Adipocyte (in vitro differentiated cells): ENCODE results near the gene CHCHD10.

Experiments used
- DNase-seq: peaks from one replicate; pipeline ENCODE4 v3.0.0-alpha.2; 2015; ENCODE audit warnings: low read depth
- H3K27me3 ChIP-seq: replicated peaks from 2 replicates; pipeline ENCODE4 v1.7.0; 2013; ENCODE audit warnings: mild to moderate bottlenecking, low read length, moderate library complexity; ENCODE audit not compliant: control insufficient read depth, insufficient read depth
- H3K36me3 ChIP-seq: 2 replicates; pipeline ENCODE4 v1.7.0; 2013; ENCODE audit warnings: low read length, mild to moderate bottlenecking, moderate library complexity; ENCODE audit not compliant: control insufficient read depth, insufficient read depth, severe bottlenecking
- H3K4me1 ChIP-seq: 2 replicates; pipeline ENCODE4 v1.7.0; 2013; ENCODE audit warnings: mild to moderate bottlenecking, low read length, moderate library complexity; ENCODE audit not compliant: control insufficient read depth, insufficient read depth
- H3K4me3 ChIP-seq: 2 replicates; pipeline ENCODE4 v1.7.0; 2013; ENCODE audit warnings: mild to moderate bottlenecking, low read length, moderate library complexity
- H3K9ac ChIP-seq: 2 replicates; pipeline ENCODE4 v1.7.0; 2013; ENCODE audit warnings: mild to moderate bottlenecking, low read length, moderate library complexity
- H3K9me3 ChIP-seq: 2 replicates; pipeline ENCODE4 v1.7.0; 2013; ENCODE audit warnings: mild to moderate bottlenecking, low read length, moderate library complexity; ENCODE audit not compliant: control insufficient read depth

The CHCHD10 gene

GRCh38 chr22:23753385-23753784 is 14.4 kb downstream of the CHCHD10 start:
- Histone ChIP-seq H3K9me3 (no peaks in the 10 kb centered on the region), H3K4me3 (no peak overlapping the region), H3K36me3 (no peaks in the 10 kb centered on the region), H3K9ac (no peak overlapping the region), H3K4me1 (peaks cover 11% of the 10 kb centered on the region), H3K27me3 (no peaks in the 10 kb centered on the region)
- DNase-seq, result no peak

GRCh38 chr22:23752750-23753149 is 15.0 kb downstream of the CHCHD10 start:
- no peaks in the 10 kb centered on the region for H3K36me3 ChIP-seq
- H3K4me1 ChIP-seq, result peaks cover 11% of the 10 kb centered on the region
- no peak overlapping the region for H3K9ac ChIP-seq
- DNase-seq, result no peak
- no peak overlapping the region for H3K4me3 ChIP-seq
- no peaks in the 10 kb centered on the region for H3K27me3 ChIP-seq
- no peaks in the 10 kb centered on the region for H3K9me3 ChIP-seq

GRCh38 chr22:23752090-23752691 is 15.6 kb downstream of the CHCHD10 start:
- Histone ChIP-seq H3K4me1 (peaks cover 11% of the 10 kb centered on the region), H3K9me3 (no peaks in the 10 kb centered on the region), H3K36me3 (no peaks in the 10 kb centered on the region), H3K9ac (no peak overlapping the region), H3K27me3 (no peaks in the 10 kb centered on the region), H3K4me3 (no peak overlapping the region)
- DNase-seq, result no peak

- peak overlapping the region; percentile 90 for H3K9ac ChIP-seq
- H3K4me1 ChIP-seq, result peaks cover 11% of the 10 kb centered on the region
- H3K9me3 ChIP-seq, result no peaks in the 10 kb centered on the region
- no peaks in the 10 kb centered on the region for H3K36me3 ChIP-seq
- peak overlapping the region; percentile 87 for H3K4me3 ChIP-seq
- no peaks in the 10 kb centered on the region for H3K27me3 ChIP-seq
- DNase-seq, result no peak
Observed at GRCh38 chr22:23751441-23751996, 16.3 kb downstream of the CHCHD10 start.

- Histone ChIP-seq H3K27me3 (no peaks in the 10 kb centered on the region), H3K4me3 (peak within 1 kb of the TSS; percentile 90), H3K4me1 (peaks cover 11% of the 10 kb centered on the region), H3K9ac (peak within 1 kb of the TSS; percentile 90), H3K9me3 (no peaks in the 10 kb centered on the region), H3K36me3 (no peaks in the 10 kb centered on the region)
- DNase-seq, result peak; percentile 92
Observed at GRCh38 chr22:23750714-23751440, 16.9 kb downstream of the CHCHD10 start, which contains the start of gene ZNF70. Gene ZNF70 (minus strand): TSS chr22:23751112. CDS start chr22:23745140, 5,972 bp downstream.

- H3K36me3 ChIP-seq, result no peaks in the 10 kb centered on the region
- H3K4me1 ChIP-seq, result peaks cover 11% of the 10 kb centered on the region
- DNase-seq, result no peak
- peak overlapping the region; percentile 90 for H3K4me3 ChIP-seq
- H3K9me3 ChIP-seq, result no peaks in the 10 kb centered on the region
- H3K27me3 ChIP-seq, result no peaks in the 10 kb centered on the region
- H3K9ac ChIP-seq, result peak overlapping the region; percentile 83
Observed at GRCh38 chr22:23750367-23750713, 17.4 kb downstream of the CHCHD10 start.

GRCh38 chr22:23749841-23750301 is 17.9 kb downstream of the CHCHD10 start:
- peaks cover 1% of the 10 kb centered on the region for H3K36me3 ChIP-seq
- H3K4me3 ChIP-seq, result peak overlapping the region; percentile 90
- H3K9me3 ChIP-seq, result no peaks in the 10 kb centered on the region
- no peaks in the 10 kb centered on the region for H3K27me3 ChIP-seq
- peaks cover 11% of the 10 kb centered on the region for H3K4me1 ChIP-seq
- peak; percentile 4 for DNase-seq
- H3K9ac ChIP-seq, result no peak overlapping the region

- H3K9ac ChIP-seq, result no peak overlapping the region
- H3K36me3 ChIP-seq, result peaks cover 19% of the 10 kb centered on the region
- H3K9me3 ChIP-seq, result peaks cover 3% of the 10 kb centered on the region
- H3K4me1 ChIP-seq, result peaks cover 32% of the 10 kb centered on the region
- no peak overlapping the region for H3K4me3 ChIP-seq
- H3K27me3 ChIP-seq, result no peaks in the 10 kb centered on the region
- no peak for DNase-seq
Observed at GRCh38 chr22:23745791-23746190, 22.0 kb downstream of the CHCHD10 start.

GRCh38 chr22:23744485-23744884 is 23.3 kb downstream of the CHCHD10 start:
- Histone ChIP-seq H3K9ac (no peak overlapping the region), H3K9me3 (peaks cover 3% of the 10 kb centered on the region), H3K4me3 (no peak overlapping the region), H3K4me1 (peaks cover 21% of the 10 kb centered on the region), H3K36me3 (peaks cover 19% of the 10 kb centered on the region), H3K27me3 (no peaks in the 10 kb centered on the region)
- no peak for DNase-seq

- peaks cover 3% of the 10 kb centered on the region for H3K9me3 ChIP-seq
- no peak for DNase-seq
Observed at GRCh38 chr22:23744001-23744400, 23.8 kb downstream of the CHCHD10 start.

GRCh38 chr22:23743303-23743705 is 24.5 kb downstream of the CHCHD10 start:
- DNase-seq, result no peak
- peaks cover 3% of the 10 kb centered on the region for H3K9me3 ChIP-seq
- peaks cover 21% of the 10 kb centered on the region for H3K4me1 ChIP-seq
- H3K9ac ChIP-seq, result peak overlapping the region; percentile 80
- no peak overlapping the region for H3K4me3 ChIP-seq
- H3K36me3 ChIP-seq, result peaks cover 19% of the 10 kb centered on the region
- no peaks in the 10 kb centered on the region for H3K27me3 ChIP-seq

More at GRCh38 chr22:23744001-23744400, 23.8 kb downstream of the CHCHD10 start:
- peaks cover 21% of the 10 kb centered on the region for H3K4me1 ChIP-seq
- peaks cover 19% of the 10 kb centered on the region for H3K36me3 ChIP-seq
- H3K27me3 ChIP-seq, result no peaks in the 10 kb centered on the region
- H3K4me3 ChIP-seq, result no peak overlapping the region
- peak overlapping the region; percentile 80 for H3K9ac ChIP-seq
